Left lobe of liver (tissue), 2 donors: ENCODE data around the gene ANKRD33B. TPM values are rescaled to one million over a fixed set of nuclear protein-coding genes. Genes with fewer than 3 reads are reported as not detected.
"Not testable (repeated sequence)": the region's sequence is repeated elsewhere in the genome, so short reads cannot be mapped to it uniquely, and the experiment has no call there.

ENCODE experiments used
- ATAC-seq: fragments of 200-7000 bp; cut with Tn5 transposase; one replicate; pipeline ENCODE4 v1.9.1; 2020; ENCODE audit warnings: mild to moderate bottlenecking, moderate library complexity
- DNase-seq: peaks from one replicate; pipeline ENCODE4 v3.0.0-alpha.2; 2020; ENCODE audit warnings: low spot score
- total RNA-seq: library from RNA; stranded (reverse); gene quantifications from one replicate; pipeline ENCODE4 v1.2.1, GENCODE V29; 2021
- donor health status: DM: no; HTN: no; CAD: no; lungs with moderate emphysema.
- donor health status: DM: no; HTN: yes; CAD: no.

ANKRD33B gene
- total RNA-seq, 1 donor from 2014 or later: 0.45 TPM

DNA sequence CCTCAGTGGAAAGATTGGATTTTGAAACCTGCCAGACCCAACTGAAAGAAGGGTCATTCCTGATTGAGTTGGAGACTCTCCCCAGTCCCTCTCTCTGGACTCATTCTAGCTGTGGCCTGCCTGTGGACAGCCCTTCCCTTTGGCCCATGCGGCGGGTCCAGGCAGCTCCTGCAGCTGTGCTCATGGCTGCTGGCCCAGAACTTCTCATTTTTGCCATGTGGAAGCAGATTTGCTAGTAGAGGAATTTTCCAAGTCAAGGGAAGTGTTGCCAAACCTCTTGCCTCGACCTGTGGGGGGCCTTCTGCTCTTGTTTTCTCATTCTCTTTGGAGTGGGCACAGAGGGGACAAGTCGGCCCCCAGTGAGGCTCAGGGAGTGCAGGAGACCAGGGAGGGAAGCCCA is 89.2 kb downstream of the ANKRD33B start:
- no peak for DNase-seq

DNA sequence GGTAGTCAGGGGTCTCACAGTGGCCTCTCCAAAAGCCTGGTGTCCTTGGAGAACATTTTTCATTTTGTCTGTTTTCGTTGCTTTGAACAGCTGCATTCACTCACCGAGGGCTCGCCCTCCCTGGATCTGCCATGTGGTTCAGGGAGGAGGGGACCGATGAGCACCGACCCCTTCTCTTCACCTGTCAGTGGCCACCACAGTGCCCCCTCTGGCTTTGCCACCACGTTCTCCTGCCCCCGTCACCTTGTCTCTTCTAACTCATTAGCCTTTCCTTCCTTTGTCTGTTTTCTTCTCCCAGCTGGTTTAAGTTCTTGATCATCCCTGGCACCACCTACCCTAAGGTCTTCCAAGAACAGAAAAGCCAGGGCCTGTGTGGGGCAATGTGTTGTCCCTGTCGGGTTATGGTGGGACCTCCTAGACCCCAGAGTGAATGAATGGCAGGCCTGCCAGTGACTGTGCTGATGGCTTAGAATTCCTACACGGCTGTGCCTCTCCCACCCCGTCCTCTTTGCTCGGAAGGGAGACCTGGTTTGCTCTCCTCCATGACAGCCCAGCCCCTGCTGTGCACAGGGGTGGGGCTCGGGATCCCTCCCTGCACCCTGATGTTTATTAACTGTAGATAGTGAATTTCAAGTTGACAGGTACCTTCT is 90.0 kb downstream of the ANKRD33B start:
- ATAC-seq (no peak), DNase-seq (no peak)

More for the DNA sequence above, 89.2 kb downstream of the ANKRD33B start:
- ATAC-seq: no peak

- no peak for ATAC-seq
- DNase-seq: no peak
Measured at GRCh38 chr5:10654566-10654965, 90.7 kb downstream of the ANKRD33B start.

- DNase-seq (no peak), ATAC-seq (no peak)
Measured at GRCh38 chr5:10655161-10655971, 91.5 kb downstream of the ANKRD33B start.

DNA sequence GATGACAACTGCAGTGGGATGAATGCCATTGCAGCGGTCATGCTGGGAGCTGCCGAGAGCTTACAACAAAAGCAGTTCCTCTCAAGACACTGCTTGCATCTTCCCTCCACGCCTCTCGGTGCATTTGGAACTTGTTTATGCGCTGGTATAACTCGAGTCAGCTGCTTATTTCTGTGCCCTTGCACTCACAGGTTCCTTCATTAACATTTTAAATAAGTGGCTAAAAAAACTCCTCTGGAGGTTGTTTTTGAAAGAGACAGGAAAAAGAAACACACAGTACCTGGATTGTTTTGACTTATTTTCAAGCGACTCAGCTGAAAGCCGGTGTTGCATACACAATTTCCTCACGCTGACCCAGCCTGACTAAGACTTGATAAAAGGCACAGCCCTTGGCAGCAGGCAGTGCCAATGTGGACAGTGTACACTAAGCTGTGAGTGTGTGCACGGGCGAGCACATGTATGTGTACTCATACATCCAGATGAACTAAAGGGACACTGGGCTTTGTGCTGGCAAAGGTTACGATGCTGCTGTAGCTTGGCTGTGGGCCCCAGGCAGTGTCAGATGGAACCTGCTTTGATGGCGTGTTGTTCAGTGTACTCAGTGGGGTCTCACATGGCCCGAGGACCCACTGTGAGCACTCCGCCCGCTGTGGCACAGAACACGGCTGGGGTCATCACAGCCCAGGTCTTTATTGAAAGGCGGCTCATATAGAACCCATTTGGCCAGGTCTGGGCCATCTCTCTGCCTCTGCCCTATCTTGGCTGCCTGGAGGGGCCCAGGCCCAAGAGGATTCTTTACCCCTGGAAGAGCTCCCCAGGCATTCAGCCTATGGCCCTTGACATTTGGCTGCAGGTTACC is 92.3 kb downstream of the ANKRD33B start:
- DNase-seq (no peak), ATAC-seq (no peak)

DNA sequence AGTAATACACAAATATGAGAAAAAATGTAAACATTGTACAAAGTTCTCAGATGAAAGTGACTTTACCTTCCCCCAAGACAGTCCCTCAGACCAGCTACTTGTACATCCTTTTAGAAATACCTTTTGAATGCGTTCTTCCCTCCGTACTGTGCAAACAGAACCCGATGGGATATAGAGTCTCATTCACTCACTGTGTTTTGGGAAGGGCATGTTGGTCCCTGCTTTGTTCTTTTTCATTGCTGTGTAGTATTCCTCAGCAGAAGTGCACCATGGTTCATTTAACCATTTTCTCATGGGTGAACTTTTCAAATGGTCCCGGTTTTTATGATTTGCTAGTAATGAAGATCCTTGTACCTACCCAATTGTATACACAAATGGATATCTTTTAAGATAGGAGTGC is 94.4 kb downstream of the ANKRD33B start:
- no peak for ATAC-seq
- DNase-seq: no peak

DNA sequence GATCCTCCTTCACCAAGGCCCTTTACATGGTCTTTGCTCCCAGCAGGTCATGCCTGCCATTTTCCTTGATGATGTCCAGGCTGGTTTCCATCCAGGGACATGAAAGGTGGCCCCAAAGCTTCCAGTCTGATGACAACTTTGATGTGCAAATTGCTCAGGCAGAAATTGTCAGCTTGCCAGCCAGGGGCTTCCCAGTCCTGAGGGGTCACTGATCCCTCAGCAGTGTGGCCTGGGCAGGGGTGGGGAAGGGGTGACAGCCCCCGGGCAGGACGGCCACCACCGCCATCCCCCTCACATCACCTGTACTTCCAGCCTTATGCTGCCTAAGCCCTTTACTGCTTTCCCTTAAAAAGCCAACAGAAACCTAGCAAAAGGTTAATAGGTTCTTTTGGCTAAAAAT is 96.3 kb downstream of the ANKRD33B start:
- no peak for ATAC-seq
- no peak for DNase-seq

DNA sequence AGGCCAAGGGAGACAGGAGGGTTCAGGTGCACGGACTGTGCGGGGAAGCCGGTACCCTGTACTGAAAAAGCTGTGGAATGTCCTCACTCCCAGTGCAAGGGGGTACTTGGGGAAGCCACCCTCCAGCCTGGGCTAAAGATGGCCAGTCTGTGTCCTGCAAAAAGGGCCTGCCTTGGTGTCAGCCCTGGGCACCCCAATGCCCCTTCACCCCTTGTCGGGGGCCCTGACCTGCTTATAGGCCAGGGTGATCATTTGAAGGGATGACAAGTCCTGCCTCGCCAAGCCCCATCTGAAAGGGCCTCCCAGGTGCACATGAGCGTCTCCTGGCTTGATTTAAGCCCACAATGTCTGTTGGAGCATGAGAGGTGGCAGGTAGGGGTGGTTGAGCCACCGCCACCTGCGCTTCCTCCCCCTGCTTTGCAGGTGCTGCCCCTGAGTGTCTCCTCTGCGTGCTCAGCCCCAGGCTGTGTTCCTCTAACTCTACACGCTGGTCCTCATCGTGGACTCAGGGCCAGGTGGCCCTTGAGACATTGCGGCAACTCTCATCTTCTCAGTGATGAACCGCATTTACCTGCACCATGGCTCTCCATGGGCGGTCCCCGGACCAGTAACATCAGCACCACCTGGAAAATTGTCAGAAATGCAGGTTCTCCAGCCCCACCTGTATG is 97.0 kb downstream of the ANKRD33B start:
- DNase-seq (no peak), ATAC-seq (no peak)

- no peak for DNase-seq
- no peak for ATAC-seq
Measured at GRCh38 chr5:10661401-10661800, 97.5 kb downstream of the ANKRD33B start.

DNA sequence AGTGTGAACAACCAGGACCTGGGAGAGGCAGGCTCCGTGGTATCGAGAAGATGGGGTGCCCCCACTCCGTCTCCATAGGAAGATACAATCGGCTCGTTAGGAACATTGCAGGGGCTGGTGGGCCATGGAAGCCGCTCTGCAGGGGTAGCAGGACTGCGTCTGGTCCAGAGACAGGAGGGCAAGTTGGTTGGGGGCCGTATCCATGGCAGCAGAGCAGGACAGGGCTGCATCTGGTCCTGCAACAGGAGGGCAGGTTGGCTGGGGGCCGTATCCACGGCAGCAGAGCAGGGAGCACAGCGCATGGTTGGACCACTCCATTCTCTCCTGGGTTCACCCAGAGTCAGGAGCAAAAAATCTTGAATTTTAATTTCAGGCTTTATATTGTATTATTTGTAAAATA is 98.2 kb downstream of the ANKRD33B start:
- DNase-seq (no peak), ATAC-seq (no peak)

GRCh38 chr5:10662661-10663488 is 99.0 kb downstream of the ANKRD33B start:
- ATAC-seq: no peak
- DNase-seq: no peak

DNA sequence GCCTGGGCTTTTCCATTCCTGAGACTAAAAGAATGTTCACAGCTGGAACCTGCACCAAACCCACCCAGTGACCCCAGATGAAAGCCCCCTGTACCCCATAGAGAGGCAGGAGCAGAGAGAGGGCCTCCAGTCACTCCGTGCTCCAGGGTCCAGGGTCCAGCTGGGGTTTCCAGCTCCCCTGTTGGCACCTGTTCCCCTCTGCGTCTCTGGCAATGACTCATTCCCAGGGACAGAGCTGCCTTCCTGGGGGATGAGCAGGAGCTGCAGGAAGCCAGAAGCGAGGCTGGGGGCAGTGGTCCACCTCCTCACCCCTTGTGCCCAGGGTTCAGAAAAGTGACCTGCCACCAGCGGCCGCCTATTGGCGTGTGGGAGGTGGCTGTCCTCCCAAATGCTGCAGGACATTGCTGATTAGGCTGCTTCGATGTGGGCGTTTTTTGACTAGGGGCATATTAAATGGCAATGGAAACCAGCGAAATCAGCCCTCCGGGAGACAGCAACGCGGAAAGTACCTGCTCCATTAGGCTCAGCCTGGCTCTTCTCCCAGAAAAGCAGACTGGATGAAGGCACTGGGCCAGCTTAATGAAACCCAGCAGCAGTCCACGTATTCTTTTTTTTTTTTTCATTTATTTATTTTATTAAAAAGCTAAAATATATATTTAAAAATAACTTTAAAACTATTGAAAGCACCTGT is 99.8 kb downstream of the ANKRD33B start:
- DNase-seq: peak; percentile 64
- peak; percentile 82 for ATAC-seq

- not testable (repeated sequence) for ATAC-seq, DNase-seq
Measured at GRCh38 chr5:10664180-10664769, 100.4 kb downstream of the ANKRD33B start.

DNA sequence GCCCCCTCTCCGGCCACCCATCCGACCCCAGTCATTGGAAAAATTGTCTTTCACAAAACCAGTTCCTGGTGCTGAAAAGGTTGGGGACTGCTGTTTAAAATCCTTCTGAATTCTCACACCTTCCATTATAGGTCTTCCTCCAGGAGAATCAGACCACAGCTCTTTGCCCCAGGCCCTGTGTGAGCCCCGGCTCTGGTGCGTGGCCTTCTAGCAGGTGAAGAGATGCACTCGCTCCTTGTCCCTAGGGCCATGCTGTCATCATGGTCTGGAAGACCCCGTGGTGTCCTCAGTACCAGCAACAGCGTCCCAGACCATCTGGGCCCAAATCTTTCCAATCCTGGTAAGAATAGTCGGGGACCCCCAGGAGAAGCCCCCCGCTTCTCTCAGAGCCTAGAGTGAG is 101.9 kb downstream of the ANKRD33B start:
- ATAC-seq (no peak), DNase-seq (no peak)

DNA sequence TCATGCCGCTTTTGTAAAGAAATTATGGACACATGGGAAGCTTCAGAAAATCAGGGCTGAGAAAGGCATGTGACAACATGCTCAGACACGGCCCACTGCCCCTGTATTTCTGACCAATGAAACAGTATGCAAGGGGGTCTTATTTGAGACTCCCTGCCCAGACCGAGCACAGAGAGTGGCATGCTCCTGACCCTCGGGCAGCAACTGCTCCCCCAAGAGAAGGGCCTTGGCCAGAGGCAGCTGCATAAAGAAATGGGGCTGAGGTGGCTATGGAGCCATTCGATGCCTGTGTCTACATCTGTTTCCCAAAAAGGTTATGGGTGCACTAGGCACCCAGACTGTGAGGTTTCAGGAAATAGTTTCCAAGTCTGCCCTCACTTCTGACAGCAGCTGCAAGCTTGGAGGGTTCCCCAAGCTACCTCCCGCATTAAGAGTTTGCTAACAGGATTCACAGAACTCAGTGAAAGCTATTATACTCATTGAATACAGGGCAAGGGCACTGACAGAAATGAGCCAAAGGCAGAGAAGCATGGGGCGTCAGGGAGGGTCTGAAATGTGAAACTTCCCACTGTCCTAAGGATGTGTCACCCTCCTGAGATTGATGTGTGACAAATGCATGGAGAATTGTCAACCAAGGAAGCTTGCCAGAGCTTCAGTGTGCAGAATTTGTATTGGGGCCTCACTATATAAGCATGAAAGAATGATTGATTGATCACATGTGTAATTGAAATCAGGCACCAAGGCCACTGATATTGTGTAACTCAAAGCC is 102.8 kb downstream of the ANKRD33B start:
- DNase-seq (no peak), ATAC-seq (no peak)

- DNase-seq (no peak), ATAC-seq (no peak)
Measured at GRCh38 chr5:10667431-10668057, 103.7 kb downstream of the ANKRD33B start.

GRCh38 chr5:10668697-10669096 is 104.8 kb downstream of the ANKRD33B start:
- ATAC-seq: no peak

GRCh38 chr5:10669983-10670382 is 106.1 kb downstream of the ANKRD33B start:
- ATAC-seq: no peak
- DNase-seq: no peak

More at GRCh38 chr5:10668697-10669096, 104.8 kb downstream of the ANKRD33B start:
- no peak for DNase-seq
